Suprapubic skin (tissue), 4 donors: Measurements from ENCODE around the gene RALGPS1.

ENCODE experiments used
- EP300 ChIP-seq: sonication (generic); formaldehyde crosslinking; IDR thresholded peaks from one replicate; pipeline ENCODE4 v1.6.1; 2017; ENCODE audit warnings: antibody characterized with exemption
- POLR2A ChIP-seq, 2 donors: fragments of 450-650 bp; IDR thresholded peaks; one replicate each; pipeline ENCODE4 v1.6.1; 2017; ENCODE audit warnings: antibody characterized with exemption in 2 of 2, mild to moderate bottlenecking in 2 of 2, moderate library complexity in 2 of 2
- POLR2AphosphoS5 ChIP-seq, 3 donors: sonication (generic); formaldehyde crosslinking; IDR thresholded peaks; one replicate each; pipeline ENCODE4 v1.6.1; 2017; ENCODE audit warnings: antibody characterized with exemption in 3 of 3
- TF ChIP-seq, protein P1 (sequence below), 2 donors: fragments of 200-600 bp in 1 of 2; fragments of 450-650 bp in 1 of 2; sonication (generic) in 1 of 2; IDR thresholded peaks; one replicate each; pipeline ENCODE4 v1.5.1; 2016 to 2019; ENCODE audit warnings: antibody characterized with exemption in 2 of 2, mild to moderate bottlenecking in 1 of 2, moderate library complexity in 1 of 2

DNA sequence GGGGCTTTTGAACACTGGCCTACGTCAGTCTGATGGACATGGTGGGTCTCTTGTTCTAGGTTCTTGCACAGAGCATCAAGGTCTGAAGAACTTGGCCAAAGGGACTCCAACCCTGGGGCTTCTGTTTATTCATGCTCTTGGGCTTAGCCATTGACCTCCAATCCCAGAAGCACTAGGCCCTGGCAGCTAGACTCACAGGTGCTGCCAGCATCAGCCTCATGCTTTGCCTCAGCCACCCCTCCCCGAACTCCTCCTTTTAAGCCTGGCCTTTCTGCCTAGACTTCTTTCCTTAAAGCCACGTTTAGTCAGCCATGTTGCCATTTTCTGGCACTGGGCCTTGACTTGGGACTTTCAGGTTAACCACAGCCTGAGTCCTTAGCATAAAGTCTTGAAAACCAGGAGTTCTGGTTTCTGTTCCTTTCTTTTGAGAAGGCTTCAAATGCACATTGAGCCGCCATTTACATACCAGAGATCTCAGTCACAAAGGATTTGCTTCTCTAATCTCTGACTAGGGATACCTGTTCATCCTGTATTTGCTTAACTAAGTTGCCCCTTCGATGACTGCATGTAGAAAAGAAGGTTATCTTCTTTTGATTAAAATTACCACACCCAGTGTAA, 153.1 kb downstream of the RALGPS1 start:
- TF ChIP-seq, protein P1, sequence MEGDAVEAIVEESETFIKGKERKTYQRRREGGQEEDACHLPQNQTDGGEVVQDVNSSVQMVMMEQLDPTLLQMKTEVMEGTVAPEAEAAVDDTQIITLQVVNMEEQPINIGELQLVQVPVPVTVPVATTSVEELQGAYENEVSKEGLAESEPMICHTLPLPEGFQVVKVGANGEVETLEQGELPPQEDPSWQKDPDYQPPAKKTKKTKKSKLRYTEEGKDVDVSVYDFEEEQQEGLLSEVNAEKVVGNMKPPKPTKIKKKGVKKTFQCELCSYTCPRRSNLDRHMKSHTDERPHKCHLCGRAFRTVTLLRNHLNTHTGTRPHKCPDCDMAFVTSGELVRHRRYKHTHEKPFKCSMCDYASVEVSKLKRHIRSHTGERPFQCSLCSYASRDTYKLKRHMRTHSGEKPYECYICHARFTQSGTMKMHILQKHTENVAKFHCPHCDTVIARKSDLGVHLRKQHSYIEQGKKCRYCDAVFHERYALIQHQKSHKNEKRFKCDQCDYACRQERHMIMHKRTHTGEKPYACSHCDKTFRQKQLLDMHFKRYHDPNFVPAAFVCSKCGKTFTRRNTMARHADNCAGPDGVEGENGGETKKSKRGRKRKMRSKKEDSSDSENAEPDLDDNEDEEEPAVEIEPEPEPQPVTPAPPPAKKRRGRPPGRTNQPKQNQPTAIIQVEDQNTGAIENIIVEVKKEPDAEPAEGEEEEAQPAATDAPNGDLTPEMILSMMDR (IDR thresholded peaks at IDR 0.05) = no peak
- TF ChIP-seq EP300 = no peak
- no peak for TF ChIP-seq POLR2AphosphoS5 (IDR thresholded peaks at IDR 0.05)
- TF ChIP-seq POLR2A (IDR thresholded peaks at IDR 0.05) = no peak
